Cortex of kidney (tissue), 1 donor: ENCODE data around the gene ANGPTL8.

Source experiments
- DNase-seq: peaks from one replicate; lab custom pipeline; 2025; lab: John Stamatoyannopoulos, UW

The ANGPTL8 gene

GRCh38 chr19:11291415-11291814, 52.0 kb downstream of the ANGPTL8 start:
- no peak for DNase-seq
